Smooth muscle cell (in vitro differentiated cells): ENCODE measurements around the gene MEIKIN. TPM values are rescaled to one million over a fixed set of nuclear protein-coding genes. Genes with fewer than 3 reads are reported as not detected.

Source experiments
- DNase-seq: peaks from one replicate; lab custom pipeline; 2025; ENCODE audit not compliant: unreplicated experiment; lab: John Stamatoyannopoulos, UW
- H2AFZ ChIP-seq: fragments of 200-600 bp; sonication (generic); 2 replicates; pipeline ENCODE4 v1.6.0; 2016; ENCODE audit warnings: antibody characterized with exemption, low read depth, mild to moderate bottlenecking
- H3F3A ChIP-seq: fragments of 200-600 bp; sonication (generic); 2 replicates; pipeline ENCODE4 v1.6.0; 2017; ENCODE audit warnings: antibody characterized with exemption, low read depth
- H3K27ac ChIP-seq: fragments of 200-600 bp; sonication (generic); 2 replicates; pipeline ENCODE4 v1.5.1; 2016; ENCODE audit warnings: low read depth, mild to moderate bottlenecking
- H3K27me3 ChIP-seq: fragments of 200-600 bp; sonication (generic); 2 replicates; pipeline ENCODE4 v1.6.1; 2016; ENCODE audit warnings: low read depth, mild to moderate bottlenecking
- H3K36me3 ChIP-seq: fragments of 200-600 bp; sonication (generic); 2 replicates; pipeline ENCODE4 v1.5.1; 2016; ENCODE audit warnings: low read depth
- H3K4me1 ChIP-seq: fragments of 200-600 bp; sonication (generic); 2 replicates; pipeline ENCODE4 v1.5.1; 2016; ENCODE audit warnings: low read depth
- H3K4me2 ChIP-seq: fragments of 200-600 bp; sonication (generic); 2 replicates; pipeline ENCODE4 v1.6.0; 2016; ENCODE audit warnings: mild to moderate bottlenecking
- H3K4me3 ChIP-seq: fragments of 200-600 bp; sonication (generic); 2 replicates; pipeline ENCODE4 v1.5.1; 2016; ENCODE audit warnings: mild to moderate bottlenecking
- H3K79me2 ChIP-seq: fragments of 200-600 bp; sonication (generic); 2 replicates; pipeline ENCODE4 v1.6.0; 2016; ENCODE audit warnings: low read depth, mild to moderate bottlenecking
- H3K9ac ChIP-seq: fragments of 200-600 bp; sonication (generic); 2 replicates; pipeline ENCODE4 v1.6.0; 2016; ENCODE audit warnings: low read depth
- H3K9me3 ChIP-seq: fragments of 200-600 bp; sonication (generic); replicated peaks from 2 replicates; pipeline ENCODE4 v1.5.1; 2016; ENCODE audit warnings: low read depth
- H4K20me1 ChIP-seq: fragments of 200-600 bp; sonication (generic); 2 replicates; pipeline ENCODE4 v1.6.0; 2016; ENCODE audit warnings: low read depth
- CTCF ChIP-seq: fragments of 200-600 bp; sonication (generic); IDR thresholded peaks from 2 replicates; pipeline ENCODE4 v1.5.1; 2017; ENCODE audit warnings: borderline replicate concordance, mild to moderate bottlenecking, antibody characterized with exemption; ENCODE audit not compliant: insufficient read depth, poor library complexity, severe bottlenecking
- WGBS: methylation state at CpG from one replicate; pipeline ENCODE4 v1.1.7; 2016; ENCODE audit warnings: low lambda C conversion rate; 5-methylcytosine and 5-hydroxymethylcytosine counted together
- polyA plus RNA-seq: library from polyadenylated mRNA; unstranded; fragments of >200 nt; fragmentation: Nextera tagmentation; extraction: Ambion mirVana; gene quantifications from 2 replicates; pipeline ENCODE4 v1.2.1, GENCODE V29; 2016
- total RNA-seq: library from RNA; depleted of rRNA; stranded (reverse); fragments of >200 nt; gene quantifications from 2 replicates; pipeline ENCODE4 v1.2.3, GENCODE V29; 2014

Gene MEIKIN
- total and polyA plus RNA-seq, 2 experiments from 2014 or later, result not detected

GRCh38 chr5:131988601-131989000 is 43.1 kb upstream of the MEIKIN start:
- Histone ChIP-seq H3K9ac (no peak overlapping the region), H3K9me3 (no peaks in the 10 kb centered on the region)

GRCh38 chr5:131987251-131987650 is 41.8 kb upstream of the MEIKIN start:
- Histone ChIP-seq H3K27me3 (no peaks in the 10 kb centered on the region), H3K9me3 (no peaks in the 10 kb centered on the region), H3K79me2 (no peaks in the 10 kb centered on the region), H3K4me2 (no peak overlapping the region), H3F3A (no peaks in the 10 kb centered on the region), H3K9ac (no peak overlapping the region), H3K36me3 (no peaks in the 10 kb centered on the region), H2AFZ (no peak overlapping the region), H3K4me3 (no peak overlapping the region), H3K27ac (no peak overlapping the region), H4K20me1 (no peaks in the 10 kb centered on the region), H3K4me1 (no peaks in the 10 kb centered on the region)
- WGBS, result 88% methylated on average over 3 of the region's 3 CpGs
- DNase-seq, result no peak
- TF ChIP-seq CTCF, result no peak

More at GRCh38 chr5:131988601-131989000, 43.1 kb upstream of the MEIKIN start:
- H4K20me1 ChIP-seq, result no peaks in the 10 kb centered on the region
- no peaks in the 10 kb centered on the region for H3K4me1 ChIP-seq
- H3K27me3 ChIP-seq, result no peaks in the 10 kb centered on the region
- 93% methylated on average over 6 of the region's 6 CpGs for WGBS
- H3F3A ChIP-seq, result no peaks in the 10 kb centered on the region
- DNase-seq, result no peak
- TF ChIP-seq CTCF, result no peak
- no peaks in the 10 kb centered on the region for H3K79me2 ChIP-seq
- H3K4me2 ChIP-seq, result no peak overlapping the region
- H3K4me3 ChIP-seq, result no peak overlapping the region
- no peak overlapping the region for H3K27ac ChIP-seq
- H2AFZ ChIP-seq, result no peak overlapping the region
- H3K36me3 ChIP-seq, result no peaks in the 10 kb centered on the region

GRCh38 chr5:131986161-131986912 is 40.9 kb upstream of the MEIKIN start:
- Histone ChIP-seq H3K27me3 (no peaks in the 10 kb centered on the region), H3F3A (no peaks in the 10 kb centered on the region), H3K9ac (no peak overlapping the region), H3K4me3 (no peak overlapping the region), H3K36me3 (no peaks in the 10 kb centered on the region), H3K4me1 (no peaks in the 10 kb centered on the region), H2AFZ (no peak overlapping the region), H3K9me3 (no peaks in the 10 kb centered on the region), H3K27ac (no peak overlapping the region), H4K20me1 (no peaks in the 10 kb centered on the region), H3K79me2 (no peaks in the 10 kb centered on the region), H3K4me2 (no peak overlapping the region)
- no peak for TF ChIP-seq CTCF
- WGBS, result 82% methylated on average over 8 of the region's 8 CpGs
- DNase-seq, result no peak
